Breast epithelium (tissue), 3 donors: Measurements from ENCODE around the gene CCDC85C.

Experiments
- CTCF ChIP-seq, 3 donors: fragments of 450-650 bp; IDR thresholded peaks; one replicate each; pipeline ENCODE4 v1.5.1; 2016 to 2017; ENCODE audit warnings: antibody characterized with exemption in 3 of 3, mild to moderate bottlenecking in 3 of 3, moderate library complexity in 3 of 3
- POLR2AphosphoS5 ChIP-seq, 3 donors: sonication (generic); formaldehyde crosslinking; IDR thresholded peaks; one replicate each; pipeline ENCODE4 v1.6.1; 2017; ENCODE audit warnings: antibody characterized with exemption in 3 of 3

- TF ChIP-seq CTCF (IDR thresholded peaks at IDR 0.05) (no peak), POLR2AphosphoS5 (IDR thresholded peaks at IDR 0.05) (no peak)
Measured at GRCh38 chr14:99552572-99553216, 51.3 kb downstream of the CCDC85C start.
